Breast epithelium (tissue), 3 donors: Measurements from ENCODE around the gene RADIL.

Experiments used
- POLR2AphosphoS5 ChIP-seq, 3 donors: sonication (generic); formaldehyde crosslinking; IDR thresholded peaks; one replicate each; pipeline ENCODE4 v1.6.1; 2017; ENCODE audit warnings: antibody characterized with exemption in 3 of 3
- TF ChIP-seq, protein P1 (sequence below), 3 donors: fragments of 450-650 bp; IDR thresholded peaks; one replicate each; pipeline ENCODE4 v1.5.1; 2016 to 2017; ENCODE audit warnings: antibody characterized with exemption in 3 of 3, mild to moderate bottlenecking in 3 of 3, moderate library complexity in 3 of 3

DNA sequence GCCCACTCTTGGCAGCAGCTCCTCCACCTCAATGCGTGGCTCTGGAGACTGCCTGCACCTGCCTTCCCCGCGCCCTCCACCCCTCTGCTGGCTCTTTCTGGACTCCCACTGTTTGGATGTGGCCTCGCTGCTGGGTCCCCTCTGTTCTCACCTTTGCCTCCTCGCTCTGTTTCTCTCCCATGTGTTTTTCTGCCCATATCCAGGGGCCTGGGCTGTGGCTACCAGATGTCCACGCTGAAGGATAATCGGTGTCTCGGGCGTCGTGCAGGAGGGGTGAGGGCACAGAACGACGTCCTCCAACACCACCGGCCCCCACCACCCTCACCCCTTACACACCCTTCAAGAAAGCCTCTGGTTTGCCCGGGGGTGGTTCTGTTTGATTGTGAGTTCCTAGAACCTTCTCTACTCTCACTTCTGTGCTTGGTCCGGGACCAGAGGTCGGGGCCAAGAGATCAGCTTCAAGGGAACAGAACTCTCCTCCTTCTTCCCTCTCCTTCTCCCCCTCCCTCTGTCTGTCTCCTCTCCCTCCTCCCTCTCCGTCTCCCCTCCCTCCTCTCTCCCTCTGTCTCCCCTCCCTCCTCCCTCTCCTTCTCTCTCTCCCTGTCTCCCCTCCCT, 76.4 kb downstream of the RADIL start:
- TF ChIP-seq, protein P1, sequence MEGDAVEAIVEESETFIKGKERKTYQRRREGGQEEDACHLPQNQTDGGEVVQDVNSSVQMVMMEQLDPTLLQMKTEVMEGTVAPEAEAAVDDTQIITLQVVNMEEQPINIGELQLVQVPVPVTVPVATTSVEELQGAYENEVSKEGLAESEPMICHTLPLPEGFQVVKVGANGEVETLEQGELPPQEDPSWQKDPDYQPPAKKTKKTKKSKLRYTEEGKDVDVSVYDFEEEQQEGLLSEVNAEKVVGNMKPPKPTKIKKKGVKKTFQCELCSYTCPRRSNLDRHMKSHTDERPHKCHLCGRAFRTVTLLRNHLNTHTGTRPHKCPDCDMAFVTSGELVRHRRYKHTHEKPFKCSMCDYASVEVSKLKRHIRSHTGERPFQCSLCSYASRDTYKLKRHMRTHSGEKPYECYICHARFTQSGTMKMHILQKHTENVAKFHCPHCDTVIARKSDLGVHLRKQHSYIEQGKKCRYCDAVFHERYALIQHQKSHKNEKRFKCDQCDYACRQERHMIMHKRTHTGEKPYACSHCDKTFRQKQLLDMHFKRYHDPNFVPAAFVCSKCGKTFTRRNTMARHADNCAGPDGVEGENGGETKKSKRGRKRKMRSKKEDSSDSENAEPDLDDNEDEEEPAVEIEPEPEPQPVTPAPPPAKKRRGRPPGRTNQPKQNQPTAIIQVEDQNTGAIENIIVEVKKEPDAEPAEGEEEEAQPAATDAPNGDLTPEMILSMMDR (IDR thresholded peaks at IDR 0.05): no peak
- TF ChIP-seq POLR2AphosphoS5 (IDR thresholded peaks at IDR 0.05): no peak
